ELF-1 (cell line): Measurements from ENCODE around the gene TBC1D3C.
"Not testable (repeated sequence)": the region's sequence is repeated elsewhere in the genome, so short reads cannot be mapped to it uniquely, and the experiment has no call there.

Experiments used
- DNase-seq: peaks from one replicate; pipeline ENCODE4 v3.0.0-alpha.2; 2016; ENCODE audit warnings: low read depth, low spot score

Gene TBC1D3C

DNA sequence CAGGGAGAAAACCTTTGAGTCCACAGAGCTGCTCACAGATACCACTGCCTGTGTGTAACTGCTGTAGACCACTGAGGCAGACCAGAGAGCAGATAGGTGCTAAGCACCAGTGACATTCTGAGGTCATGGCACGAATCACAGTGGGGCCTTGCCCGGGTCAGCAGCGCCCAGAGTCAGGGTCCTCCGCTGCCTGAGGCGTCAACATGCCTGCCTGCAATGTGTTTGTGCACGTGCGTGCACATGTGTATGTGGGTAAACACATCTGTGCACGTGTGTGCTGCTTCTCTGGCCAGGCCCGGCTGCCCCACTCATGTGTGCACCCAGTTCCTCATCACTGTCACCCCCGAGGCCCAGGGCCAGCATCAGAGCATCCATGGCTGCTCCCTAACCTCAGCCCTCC is at the start of gene TBC1D3C:
TBC1D3C (minus strand) TSS at position 101 of the 400 bp plus-strand sequence. CDS start 1,568 bp downstream, outside the sequence.
- DNase-seq, result not testable (repeated sequence)

- not testable (repeated sequence) for DNase-seq
Measured at GRCh38 chr17:38099262-38099661, 30.8 kb upstream of the TBC1D3C start.

DNA sequence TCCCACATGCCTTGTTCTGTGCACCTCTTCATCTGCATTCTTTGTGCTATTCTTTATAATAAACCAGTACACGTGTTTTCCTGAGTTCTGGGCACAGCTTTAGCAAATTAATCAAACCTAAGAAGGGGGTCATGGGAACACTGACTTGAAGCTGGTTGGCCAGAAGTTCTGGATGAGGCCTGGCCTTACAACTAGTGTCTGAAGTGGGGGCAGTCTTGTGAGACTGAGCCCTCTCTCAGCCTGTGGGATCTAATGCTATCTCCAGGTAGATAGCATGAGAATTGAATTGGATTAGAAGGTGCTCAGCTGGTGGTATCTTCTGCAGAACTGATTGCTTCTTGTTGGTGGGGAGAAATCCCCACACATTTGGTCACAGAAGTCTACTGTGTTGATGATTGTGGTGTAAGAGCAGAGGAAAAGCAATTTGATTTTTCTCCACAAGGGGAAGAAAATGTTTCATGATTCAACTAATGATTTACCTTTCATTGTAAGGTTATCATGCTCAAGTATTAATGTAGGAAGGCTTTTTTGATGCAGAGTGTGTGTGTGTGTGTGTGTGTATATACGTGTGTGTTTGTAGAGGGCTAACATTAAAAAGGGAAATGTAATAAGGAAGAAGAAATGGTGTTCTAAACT is 25.7 kb upstream of the TBC1D3C start:
- DNase-seq, result not testable (repeated sequence)

DNA sequence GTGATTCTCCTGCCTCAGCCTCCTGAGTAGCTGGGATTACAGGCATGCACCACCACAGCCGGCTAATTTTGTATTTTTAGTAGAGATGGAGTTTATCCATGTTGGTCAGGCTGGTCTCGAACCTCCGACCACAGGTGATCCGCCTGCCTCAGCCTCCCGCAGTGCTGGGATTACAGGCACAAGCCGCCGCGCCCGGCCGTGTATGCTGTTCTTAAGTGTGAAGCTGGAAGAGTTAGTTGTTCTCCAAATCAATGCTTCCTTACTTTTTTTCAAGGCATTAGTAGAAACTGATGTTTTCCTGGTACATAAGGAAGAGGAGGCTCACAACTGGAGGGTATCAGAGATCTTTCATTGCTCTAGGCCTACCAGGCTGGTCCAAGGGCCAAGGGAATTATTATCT is 19.7 kb upstream of the TBC1D3C start:
- not testable (repeated sequence) for DNase-seq

GRCh38 chr17:38087344-38087743 is 18.9 kb upstream of the TBC1D3C start:
- DNase-seq, result not testable (repeated sequence)
